ENCODE measurements around the gene CIDEC.

DNA sequence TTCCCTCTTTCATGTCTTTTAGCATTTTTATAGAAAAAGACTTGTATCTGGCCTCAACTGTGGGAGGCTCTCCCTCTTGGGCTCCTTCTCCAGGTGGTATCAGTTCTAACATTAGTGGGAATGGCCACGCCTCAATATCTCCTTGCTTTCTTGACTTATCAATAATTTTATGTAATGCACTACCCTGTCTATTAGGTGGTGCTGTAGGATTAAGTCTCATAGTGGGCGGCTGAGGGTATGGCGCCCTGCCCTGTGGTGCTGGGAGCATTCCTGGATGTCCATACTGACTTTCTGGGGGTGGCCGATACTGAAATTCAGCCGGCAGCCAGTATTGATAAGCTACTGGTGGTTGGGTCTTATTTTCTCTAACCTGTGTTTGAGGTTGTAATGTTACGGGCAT is 27.5 kb downstream of the CIDEC start:
- TF ChIP-seq POLR2A (IDR thresholded peaks at IDR 0.05) (no peak), EP300 (IDR thresholded peaks at IDR 0.05) (no peak), POLR2AphosphoS5 (IDR thresholded peaks at IDR 0.05) (no peak)
- TF ChIP-seq, protein P1, sequence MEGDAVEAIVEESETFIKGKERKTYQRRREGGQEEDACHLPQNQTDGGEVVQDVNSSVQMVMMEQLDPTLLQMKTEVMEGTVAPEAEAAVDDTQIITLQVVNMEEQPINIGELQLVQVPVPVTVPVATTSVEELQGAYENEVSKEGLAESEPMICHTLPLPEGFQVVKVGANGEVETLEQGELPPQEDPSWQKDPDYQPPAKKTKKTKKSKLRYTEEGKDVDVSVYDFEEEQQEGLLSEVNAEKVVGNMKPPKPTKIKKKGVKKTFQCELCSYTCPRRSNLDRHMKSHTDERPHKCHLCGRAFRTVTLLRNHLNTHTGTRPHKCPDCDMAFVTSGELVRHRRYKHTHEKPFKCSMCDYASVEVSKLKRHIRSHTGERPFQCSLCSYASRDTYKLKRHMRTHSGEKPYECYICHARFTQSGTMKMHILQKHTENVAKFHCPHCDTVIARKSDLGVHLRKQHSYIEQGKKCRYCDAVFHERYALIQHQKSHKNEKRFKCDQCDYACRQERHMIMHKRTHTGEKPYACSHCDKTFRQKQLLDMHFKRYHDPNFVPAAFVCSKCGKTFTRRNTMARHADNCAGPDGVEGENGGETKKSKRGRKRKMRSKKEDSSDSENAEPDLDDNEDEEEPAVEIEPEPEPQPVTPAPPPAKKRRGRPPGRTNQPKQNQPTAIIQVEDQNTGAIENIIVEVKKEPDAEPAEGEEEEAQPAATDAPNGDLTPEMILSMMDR (IDR thresholded peaks at IDR 0.05): no peak
